Measurements from ENCODE around the gene PADI3.

GRCh38 chr1:17218939-17219338, 30.0 kb upstream of the PADI3 start:
- no peak for TF ChIP-seq CTCF (IDR thresholded peaks at IDR 0.05)
- no peak for TF ChIP-seq POLR2A (IDR thresholded peaks at IDR 0.05)
- TF ChIP-seq POLR2AphosphoS5 (IDR thresholded peaks at IDR 0.05) = no peak
